Measurements from ENCODE around the gene RPL7L1.

RPL7L1 gene

DNA sequence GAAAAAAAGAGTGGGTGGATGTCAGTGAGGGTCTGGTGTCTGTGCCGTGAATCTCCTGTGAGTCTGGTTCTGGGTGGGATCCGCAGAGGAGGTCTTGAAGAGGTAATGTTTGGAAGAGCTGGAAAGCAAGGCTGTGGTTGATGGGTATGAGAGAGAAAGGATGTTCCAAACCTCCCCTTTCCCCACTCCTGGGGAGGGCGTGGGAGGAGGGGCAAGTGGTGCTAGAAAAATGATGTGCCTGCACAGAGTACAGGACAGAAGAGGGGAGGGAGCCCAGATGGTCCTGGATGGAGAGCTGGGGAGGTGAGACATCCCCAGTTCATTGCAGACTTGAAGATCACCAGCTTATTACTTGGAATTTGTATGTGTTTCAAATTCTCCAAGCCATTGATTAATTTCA is 53.0 kb downstream of the RPL7L1 start:
- DNase-seq (ENCODE audit: low read depth) = no peak
- H3K4me3 ChIP-seq (ENCODE audit: low read depth, low read length) = peak overlapping the region; percentile 85
- TF ChIP-seq, protein P1, sequence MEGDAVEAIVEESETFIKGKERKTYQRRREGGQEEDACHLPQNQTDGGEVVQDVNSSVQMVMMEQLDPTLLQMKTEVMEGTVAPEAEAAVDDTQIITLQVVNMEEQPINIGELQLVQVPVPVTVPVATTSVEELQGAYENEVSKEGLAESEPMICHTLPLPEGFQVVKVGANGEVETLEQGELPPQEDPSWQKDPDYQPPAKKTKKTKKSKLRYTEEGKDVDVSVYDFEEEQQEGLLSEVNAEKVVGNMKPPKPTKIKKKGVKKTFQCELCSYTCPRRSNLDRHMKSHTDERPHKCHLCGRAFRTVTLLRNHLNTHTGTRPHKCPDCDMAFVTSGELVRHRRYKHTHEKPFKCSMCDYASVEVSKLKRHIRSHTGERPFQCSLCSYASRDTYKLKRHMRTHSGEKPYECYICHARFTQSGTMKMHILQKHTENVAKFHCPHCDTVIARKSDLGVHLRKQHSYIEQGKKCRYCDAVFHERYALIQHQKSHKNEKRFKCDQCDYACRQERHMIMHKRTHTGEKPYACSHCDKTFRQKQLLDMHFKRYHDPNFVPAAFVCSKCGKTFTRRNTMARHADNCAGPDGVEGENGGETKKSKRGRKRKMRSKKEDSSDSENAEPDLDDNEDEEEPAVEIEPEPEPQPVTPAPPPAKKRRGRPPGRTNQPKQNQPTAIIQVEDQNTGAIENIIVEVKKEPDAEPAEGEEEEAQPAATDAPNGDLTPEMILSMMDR (IDR thresholded peaks at IDR 0.05; ENCODE audit: insufficient read depth, low read depth, low read length, missing control alignments) = no peak

- no peak for DNase-seq (ENCODE audit: low read depth)
- no peak overlapping the region for H3K4me3 ChIP-seq (ENCODE audit: low read depth, low read length)
- TF ChIP-seq, protein P1 (IDR thresholded peaks at IDR 0.05; ENCODE audit: insufficient read depth, low read depth, low read length, missing control alignments) = no peak
Observed at GRCh38 chr6:42933205-42933604, 53.8 kb downstream of the RPL7L1 start.

GRCh38 chr6:42935322-42935721 is 55.9 kb downstream of the RPL7L1 start:
- no peak overlapping the region for H3K4me3 ChIP-seq (ENCODE audit: low read depth, low read length)
- TF ChIP-seq, protein P1 (IDR thresholded peaks at IDR 0.05; ENCODE audit: insufficient read depth, low read depth, low read length, missing control alignments) = no peak
- DNase-seq (ENCODE audit: low read depth) = peak; percentile 42

- DNase-seq (ENCODE audit: low read depth) = no peak
- TF ChIP-seq, protein P1 (IDR thresholded peaks at IDR 0.05; ENCODE audit: insufficient read depth, low read depth, low read length, missing control alignments) = no peak
- H3K4me3 ChIP-seq (ENCODE audit: low read depth, low read length) = no peak overlapping the region
Observed at GRCh38 chr6:42936398-42936797, 57.0 kb downstream of the RPL7L1 start.

DNA sequence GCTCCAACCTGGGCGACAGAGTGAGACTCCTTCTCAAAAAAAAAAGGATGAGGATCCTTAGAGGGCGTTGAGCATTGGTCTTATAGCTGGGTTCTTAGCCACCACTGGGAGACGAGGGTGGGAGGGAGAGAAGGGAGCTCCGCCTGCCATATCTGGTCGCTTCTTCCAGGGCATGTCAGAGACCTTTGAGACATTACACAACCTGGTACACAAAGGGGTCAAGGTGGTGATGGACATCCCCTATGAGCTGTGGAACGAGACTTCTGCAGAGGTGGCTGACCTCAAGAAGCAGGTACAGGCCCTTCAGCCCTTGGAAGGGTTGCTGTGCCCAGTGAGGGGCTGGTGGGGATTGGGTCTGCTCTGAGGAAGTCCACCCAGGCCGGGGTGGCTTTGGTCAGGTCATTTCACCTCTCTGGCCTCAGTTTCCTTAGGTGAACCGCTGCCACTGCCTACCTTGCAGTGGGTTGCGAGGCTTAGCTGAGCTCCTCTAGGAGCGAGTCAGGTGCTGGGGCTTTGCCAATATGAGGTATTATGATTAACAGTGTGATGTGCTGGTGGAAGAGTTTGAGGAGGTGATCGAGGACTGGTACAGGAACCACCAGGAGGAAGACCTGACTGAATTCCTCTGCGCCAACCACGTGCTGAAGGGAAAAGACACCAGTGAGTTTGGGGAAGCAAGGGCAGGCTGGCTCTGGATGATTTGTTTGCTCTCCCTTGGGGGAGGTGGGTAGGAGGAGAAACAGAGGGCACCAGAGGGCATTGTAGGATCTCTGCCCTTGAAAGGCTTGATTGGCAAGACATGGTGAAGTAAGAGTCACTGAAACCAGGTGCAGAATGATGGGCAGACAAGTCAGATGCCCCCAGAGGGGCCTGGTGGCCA is 58.4 kb downstream of the RPL7L1 start:
- no peak overlapping the region for H3K4me3 ChIP-seq (ENCODE audit: low read depth, low read length)
- DNase-seq (ENCODE audit: low read depth) = no peak
- TF ChIP-seq, protein P1 (IDR thresholded peaks at IDR 0.05; ENCODE audit: insufficient read depth, low read depth, low read length, missing control alignments) = no peak

- TF ChIP-seq, protein P1 (IDR thresholded peaks at IDR 0.05; ENCODE audit: insufficient read depth, low read depth, low read length, missing control alignments) = no peak
- no peak for DNase-seq (ENCODE audit: low read depth)
- H3K4me3 ChIP-seq (ENCODE audit: low read depth, low read length) = no peak overlapping the region
Observed at GRCh38 chr6:42938428-42938796, 59.0 kb downstream of the RPL7L1 start.
